ENCODE measurements around the gene RADIL.
"Not testable (repeated sequence)": the region's sequence is repeated elsewhere in the genome, so short reads cannot be mapped to it uniquely, and the experiment has no call there.

Gene RADIL

GRCh38 chr7:4800926-4801838 is 82.3 kb downstream of the RADIL start:
- Histone ChIP-seq H3K9ac (ENCODE audit: low read depth, low read length) (no peak overlapping the region), H3K4me1 (ENCODE audit: control insufficient read depth, insufficient read depth, low read length) (peaks cover 4% of the 10 kb centered on the region)

GRCh38 chr7:4800487-4800886 is 83.0 kb downstream of the RADIL start:
- H3K27me3 ChIP-seq (ENCODE audit: control insufficient read depth, insufficient read depth, low read length) = no peaks in the 10 kb centered on the region
- H3K9me3 ChIP-seq (replicated peaks; ENCODE audit: low read length) = no peaks in the 10 kb centered on the region
- no peak overlapping the region for H3K9ac ChIP-seq (ENCODE audit: low read depth, low read length)
- H3K4me3 ChIP-seq (ENCODE audit: low read length) = no peak overlapping the region
- no peak overlapping the region for H3K4me2 ChIP-seq (ENCODE audit: low read length)
- peaks cover 4% of the 10 kb centered on the region for H3K4me1 ChIP-seq (ENCODE audit: control insufficient read depth, insufficient read depth, low read length)
- no peaks in the 10 kb centered on the region for H3K36me3 ChIP-seq (ENCODE audit: insufficient read depth, low read length)

More at GRCh38 chr7:4800926-4801838, 82.3 kb downstream of the RADIL start:
- Histone ChIP-seq H3K4me2 (ENCODE audit: low read length) (no peak overlapping the region), H3K36me3 (ENCODE audit: insufficient read depth, low read length) (no peaks in the 10 kb centered on the region), H3K27me3 (ENCODE audit: control insufficient read depth, insufficient read depth, low read length) (no peaks in the 10 kb centered on the region), H3K4me3 (ENCODE audit: low read length) (no peak overlapping the region), H3K9me3 (replicated peaks; ENCODE audit: low read length) (no peaks in the 10 kb centered on the region)

- Histone ChIP-seq H3K4me2 (ENCODE audit: low read length) (no peak overlapping the region), H3K27me3 (ENCODE audit: control insufficient read depth, insufficient read depth, low read length) (no peaks in the 10 kb centered on the region), H3K4me3 (ENCODE audit: low read length) (no peak overlapping the region), H3K4me1 (ENCODE audit: control insufficient read depth, insufficient read depth, low read length) (peaks cover 4% of the 10 kb centered on the region), H3K9ac (ENCODE audit: low read depth, low read length) (no peak overlapping the region), H3K36me3 (ENCODE audit: insufficient read depth, low read length) (no peaks in the 10 kb centered on the region), H3K9me3 (replicated peaks; ENCODE audit: low read length) (no peaks in the 10 kb centered on the region)
Observed at GRCh38 chr7:4799508-4800268, 83.8 kb downstream of the RADIL start.

GRCh38 chr7:4798706-4799235 is 84.7 kb downstream of the RADIL start:
- Histone ChIP-seq H3K4me3 (ENCODE audit: low read length) (no peak overlapping the region), H3K9ac (ENCODE audit: low read depth, low read length) (no peak overlapping the region), H3K9me3 (replicated peaks; ENCODE audit: low read length) (no peaks in the 10 kb centered on the region), H3K4me1 (ENCODE audit: control insufficient read depth, insufficient read depth, low read length) (peaks cover 4% of the 10 kb centered on the region), H3K4me2 (ENCODE audit: low read length) (no peak overlapping the region), H3K36me3 (ENCODE audit: insufficient read depth, low read length) (no peaks in the 10 kb centered on the region), H3K27me3 (ENCODE audit: control insufficient read depth, insufficient read depth, low read length) (no peaks in the 10 kb centered on the region)

GRCh38 chr7:4797858-4798705 is 85.4 kb downstream of the RADIL start:
- H3K9ac ChIP-seq (ENCODE audit: low read depth, low read length) = no peak overlapping the region

GRCh38 chr7:4796453-4796852 is 87.1 kb downstream of the RADIL start:
- Histone ChIP-seq H3K9ac (ENCODE audit: low read depth, low read length) (no peak overlapping the region), H3K4me2 (ENCODE audit: low read length) (no peak overlapping the region), H3K9me3 (replicated peaks; ENCODE audit: low read length) (no peaks in the 10 kb centered on the region), H3K4me3 (ENCODE audit: low read length) (no peak overlapping the region), H3K4me1 (ENCODE audit: control insufficient read depth, insufficient read depth, low read length) (peaks cover 4% of the 10 kb centered on the region), H3K36me3 (ENCODE audit: insufficient read depth, low read length) (peaks cover 14% of the 10 kb centered on the region), H3K27me3 (ENCODE audit: control insufficient read depth, insufficient read depth, low read length) (no peaks in the 10 kb centered on the region)

More at GRCh38 chr7:4797858-4798705, 85.4 kb downstream of the RADIL start:
- H3K4me1 ChIP-seq (ENCODE audit: control insufficient read depth, insufficient read depth, low read length) = peaks cover 4% of the 10 kb centered on the region
- H3K9me3 ChIP-seq (replicated peaks; ENCODE audit: low read length) = no peaks in the 10 kb centered on the region
- no peaks in the 10 kb centered on the region for H3K36me3 ChIP-seq (ENCODE audit: insufficient read depth, low read length)
- H3K27me3 ChIP-seq (ENCODE audit: control insufficient read depth, insufficient read depth, low read length) = no peaks in the 10 kb centered on the region
- no peak overlapping the region for H3K4me3 ChIP-seq (ENCODE audit: low read length)
- peak overlapping the region; percentile 48 for H3K4me2 ChIP-seq (ENCODE audit: low read length)

- no peak overlapping the region for H3K4me2 ChIP-seq (ENCODE audit: low read length)
- H3K9me3 ChIP-seq (replicated peaks; ENCODE audit: low read length) = no peaks in the 10 kb centered on the region
- no peak overlapping the region for H3K9ac ChIP-seq (ENCODE audit: low read depth, low read length)
- H3K36me3 ChIP-seq (ENCODE audit: insufficient read depth, low read length) = peaks cover 31% of the 10 kb centered on the region
- H3K4me1 ChIP-seq (ENCODE audit: control insufficient read depth, insufficient read depth, low read length) = peaks cover 4% of the 10 kb centered on the region
- H3K27me3 ChIP-seq (ENCODE audit: control insufficient read depth, insufficient read depth, low read length) = no peaks in the 10 kb centered on the region
- H3K4me3 ChIP-seq (ENCODE audit: low read length) = no peak overlapping the region
Observed at GRCh38 chr7:4794591-4795350, 88.7 kb downstream of the RADIL start.

GRCh38 chr7:4794171-4794570 is 89.3 kb downstream of the RADIL start:
- not testable (repeated sequence) for H3K9ac ChIP-seq (ENCODE audit: low read depth, low read length); H3K4me2 ChIP-seq (ENCODE audit: low read length); H3K9me3 ChIP-seq (replicated peaks; ENCODE audit: low read length); H3K4me1 ChIP-seq (ENCODE audit: control insufficient read depth, insufficient read depth, low read length); H3K4me3 ChIP-seq (ENCODE audit: low read length); H3K27me3 ChIP-seq (ENCODE audit: control insufficient read depth, insufficient read depth, low read length)
- H3K36me3 ChIP-seq (ENCODE audit: insufficient read depth, low read length) = peaks cover 36% of the 10 kb centered on the region

- not testable (repeated sequence) for H3K4me2 ChIP-seq (ENCODE audit: low read length); H3K4me1 ChIP-seq (ENCODE audit: control insufficient read depth, insufficient read depth, low read length); H3K9ac ChIP-seq (ENCODE audit: low read depth, low read length); H3K4me3 ChIP-seq (ENCODE audit: low read length); H3K27me3 ChIP-seq (ENCODE audit: control insufficient read depth, insufficient read depth, low read length); H3K9me3 ChIP-seq (replicated peaks; ENCODE audit: low read length)
- H3K36me3 ChIP-seq (ENCODE audit: insufficient read depth, low read length) = peaks cover 41% of the 10 kb centered on the region
Observed at GRCh38 chr7:4793385-4793993, 90.0 kb downstream of the RADIL start.

- H3K9ac ChIP-seq (ENCODE audit: low read depth, low read length) = no peak overlapping the region
- H3K27me3 ChIP-seq (ENCODE audit: control insufficient read depth, insufficient read depth, low read length) = no peaks in the 10 kb centered on the region
- peaks cover 50% of the 10 kb centered on the region for H3K36me3 ChIP-seq (ENCODE audit: insufficient read depth, low read length)
- H3K4me1 ChIP-seq (ENCODE audit: control insufficient read depth, insufficient read depth, low read length) = no peaks in the 10 kb centered on the region
- H3K4me3 ChIP-seq (ENCODE audit: low read length) = no peak overlapping the region
- H3K9me3 ChIP-seq (replicated peaks; ENCODE audit: low read length) = no peaks in the 10 kb centered on the region
- H3K4me2 ChIP-seq (ENCODE audit: low read length) = no peak overlapping the region
Observed at GRCh38 chr7:4792537-4793126, 90.9 kb downstream of the RADIL start.
